ENCODE results near the gene GRAMD1C.

Gene GRAMD1C

GRCh38 chr3:113852506-113852905, 13.9 kb downstream of the GRAMD1C start:
- no peak for DNase-seq (ENCODE audit: low spot score)

DNA sequence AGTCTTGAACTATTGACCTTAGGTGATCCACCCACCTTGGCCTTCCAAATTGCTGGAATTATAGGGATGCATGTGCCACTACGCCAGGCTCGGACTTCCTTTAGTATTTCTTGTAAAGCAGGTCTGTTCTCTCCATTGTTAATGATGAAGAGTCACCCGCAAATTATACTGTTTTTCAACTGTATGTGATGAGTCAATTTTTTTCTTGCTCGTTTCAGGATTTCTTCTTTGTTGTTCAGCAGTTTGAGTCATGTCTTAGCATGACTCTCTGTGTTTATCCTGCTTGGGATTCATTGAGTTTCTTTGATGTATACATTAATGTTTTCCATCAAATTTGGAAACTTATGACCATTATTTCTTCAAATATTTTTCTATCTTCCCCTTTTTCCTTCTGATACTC, 28.9 kb downstream of the GRAMD1C start:
- no peak for DNase-seq (ENCODE audit: low spot score)

GRCh38 chr3:113873293-113873692, 34.7 kb downstream of the GRAMD1C start:
- DNase-seq (ENCODE audit: low spot score) = no peak

DNA sequence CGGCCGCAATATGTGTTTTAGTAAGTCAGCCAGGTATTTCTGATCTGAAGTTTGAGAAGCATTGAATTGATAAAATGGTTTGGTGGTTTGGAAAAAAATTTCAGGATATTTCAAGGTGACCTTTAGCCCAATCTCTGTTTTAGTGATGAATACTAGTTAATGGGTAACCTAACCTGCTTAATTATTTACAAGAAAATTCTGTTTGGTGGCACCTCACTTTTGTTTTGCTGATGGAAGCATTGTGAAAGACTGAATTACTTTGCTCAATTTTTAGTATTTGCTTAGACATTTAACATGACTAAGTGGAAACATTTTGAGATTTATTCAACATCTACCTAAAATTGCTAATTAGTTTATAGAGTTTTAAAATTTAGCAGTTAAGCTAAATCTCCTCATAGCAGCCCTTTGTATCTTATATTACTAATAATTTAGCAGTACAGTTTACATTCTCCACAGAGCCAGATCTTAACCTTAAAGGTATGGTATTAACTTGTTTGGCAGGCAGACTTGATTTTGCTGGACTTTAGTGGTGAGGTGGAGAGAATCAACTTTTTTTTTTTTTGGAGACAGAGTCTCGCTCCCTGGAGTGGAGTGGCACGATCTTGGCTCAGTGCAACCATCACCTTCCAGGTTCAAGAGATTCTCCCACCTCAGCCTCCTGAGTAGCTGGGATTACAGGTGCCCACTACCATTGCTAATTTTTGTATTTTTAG, 35.4 kb downstream of the GRAMD1C start:
- no peak for DNase-seq (ENCODE audit: low spot score)

GRCh38 chr3:113878403-113878802, 39.8 kb downstream of the GRAMD1C start:
- no peak for DNase-seq (ENCODE audit: low spot score)

DNA sequence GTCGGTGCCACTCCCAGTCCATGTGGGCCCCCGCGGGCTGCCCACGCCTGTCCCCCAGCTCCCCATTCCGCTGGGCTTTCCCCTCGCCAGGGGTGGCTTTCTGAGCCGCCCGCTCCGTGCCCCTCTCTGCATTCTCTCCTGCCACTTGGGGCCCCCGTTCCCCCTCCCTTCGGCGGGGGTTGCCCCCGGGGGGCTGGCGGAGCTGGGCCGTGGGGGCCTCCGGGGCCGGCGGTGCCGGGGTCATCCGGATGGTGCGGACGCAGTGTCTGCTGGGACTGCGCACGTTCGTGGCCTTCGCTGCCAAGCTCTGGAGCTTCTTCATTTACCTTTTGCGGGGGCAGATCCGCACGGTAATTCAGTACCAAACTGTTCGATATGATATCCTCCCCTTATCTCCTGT, 46.5 kb downstream of the GRAMD1C start:
- DNase-seq (ENCODE audit: low spot score) = no peak

DNA sequence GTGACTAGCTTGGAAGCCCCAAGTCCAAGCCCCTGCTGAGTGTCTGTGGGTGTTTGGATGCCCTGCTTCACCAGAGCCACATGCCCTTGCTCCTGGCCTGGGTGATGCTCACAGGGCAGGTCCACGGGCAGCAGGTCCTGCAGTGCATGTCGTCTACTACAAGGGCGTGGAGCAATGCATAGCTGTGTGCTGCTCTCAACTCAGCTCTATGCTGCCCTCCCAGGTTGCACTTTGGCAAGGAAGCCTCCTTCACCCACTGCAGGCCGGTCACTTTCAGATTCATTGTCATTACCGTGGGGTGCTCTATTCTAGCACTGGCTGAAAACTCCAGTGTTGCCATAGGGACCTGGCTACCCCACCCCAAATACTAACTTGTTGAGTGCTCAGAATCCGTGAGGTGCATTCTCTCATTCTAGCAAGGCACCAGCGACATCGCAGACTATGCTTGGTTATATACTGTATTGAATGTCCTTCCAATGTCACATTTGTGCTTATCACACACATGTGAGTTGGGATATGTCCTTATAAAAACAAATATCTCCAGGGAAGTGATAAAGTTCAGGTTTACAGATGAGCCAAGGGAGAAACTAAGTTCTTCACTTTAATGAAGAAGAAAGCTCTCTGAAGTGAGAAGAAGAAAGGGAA, 51.8 kb downstream of the GRAMD1C start:
- no peak for DNase-seq (ENCODE audit: low spot score)

DNA sequence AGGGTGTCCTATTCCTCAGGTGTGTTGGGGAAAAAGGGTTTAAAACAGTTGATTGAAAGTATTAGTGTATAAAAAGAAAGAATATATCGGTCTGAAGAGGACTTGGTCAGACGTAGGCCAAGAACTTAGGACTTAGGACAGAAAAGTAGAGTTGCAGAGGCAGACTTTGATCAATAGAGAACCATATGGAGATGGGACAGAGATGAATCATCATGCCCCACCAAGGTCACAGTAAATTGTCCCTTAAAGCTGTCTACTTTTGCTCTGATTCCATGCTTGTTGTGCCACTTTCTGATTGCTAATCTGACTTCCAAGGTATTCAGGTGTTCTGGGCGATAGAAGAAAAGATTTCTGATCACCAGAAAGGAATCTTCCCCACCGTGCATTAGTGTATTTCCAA, 56.3 kb downstream of the GRAMD1C start:
- DNase-seq (ENCODE audit: low spot score) = no peak

- DNase-seq (ENCODE audit: low spot score) = no peak
Observed at GRCh38 chr3:113895964-113896363, 57.4 kb downstream of the GRAMD1C start.

DNA sequence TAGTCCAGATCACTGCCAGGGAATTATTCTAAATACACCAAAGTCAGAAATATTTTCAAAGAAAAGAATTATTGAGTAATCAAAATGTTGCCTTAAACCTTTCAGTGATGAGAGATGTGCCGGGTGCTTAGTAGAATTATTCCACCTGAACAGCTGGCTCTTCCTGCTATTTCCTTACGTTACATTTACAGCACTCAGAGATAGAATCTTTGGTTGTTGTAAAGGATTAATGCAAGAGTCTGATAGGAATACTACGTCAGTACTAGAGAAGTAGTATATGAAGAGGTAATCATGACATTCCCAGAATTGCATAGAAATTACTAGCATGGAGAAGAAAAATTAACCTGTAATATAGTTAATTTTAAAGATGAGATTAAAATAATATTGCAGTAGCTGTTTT, 58.3 kb downstream of the GRAMD1C start:
- no peak for DNase-seq (ENCODE audit: low spot score)

GRCh38 chr3:113897373-113897777, 58.8 kb downstream of the GRAMD1C start:
- peak; percentile 52 for DNase-seq (ENCODE audit: low spot score)

- DNase-seq (ENCODE audit: low spot score) = no peak
Observed at GRCh38 chr3:113898892-113899291, 60.3 kb downstream of the GRAMD1C start.

DNA sequence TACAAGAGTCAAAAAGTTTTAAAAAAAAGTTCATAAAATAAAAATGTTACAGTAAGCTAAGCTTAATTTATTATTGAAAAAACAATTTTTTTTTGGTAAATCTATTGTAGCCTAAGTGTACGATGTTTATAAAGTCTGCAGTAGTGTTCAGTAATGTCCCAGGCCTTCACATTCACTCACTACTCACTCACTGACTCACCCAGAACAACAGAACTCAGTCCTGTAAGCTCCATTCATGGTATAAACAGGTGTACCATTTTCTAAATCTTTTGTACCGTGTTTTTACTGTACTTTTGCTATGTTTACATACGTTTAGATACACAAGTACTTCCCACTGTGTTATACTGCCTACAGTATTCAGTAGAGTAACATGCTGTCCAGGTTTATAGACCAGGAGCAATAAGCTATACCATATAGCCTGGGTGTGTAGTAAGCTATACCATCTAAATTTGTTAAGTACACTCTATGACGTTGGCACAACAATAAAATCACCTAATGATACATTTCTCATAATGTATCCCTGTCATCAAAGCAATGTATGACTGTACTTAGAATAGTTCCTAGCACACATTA, 68.1 kb downstream of the GRAMD1C start:
- no peak for DNase-seq (ENCODE audit: low spot score)

- no peak for DNase-seq (ENCODE audit: low spot score)
Observed at GRCh38 chr3:113908133-113908532, 69.5 kb downstream of the GRAMD1C start.

DNA sequence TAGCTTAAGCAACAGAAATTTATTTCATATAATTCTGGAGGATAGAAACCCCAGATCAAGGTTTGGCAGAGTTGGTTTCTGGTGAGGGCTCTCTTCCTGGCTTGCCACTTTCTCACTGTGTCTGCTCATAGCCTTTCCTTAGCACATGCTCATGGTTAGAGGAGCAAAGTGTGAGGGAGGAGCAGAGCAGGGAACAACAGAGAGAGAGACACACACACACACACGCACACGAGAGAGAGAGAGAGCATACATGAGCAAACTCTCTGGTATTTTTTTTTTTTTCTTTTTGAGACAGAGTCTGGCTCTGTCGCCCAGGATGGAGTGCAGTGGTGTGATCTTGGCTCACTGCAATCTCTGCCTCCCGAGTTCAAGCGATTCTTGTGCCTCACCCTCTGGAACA, 72.4 kb downstream of the GRAMD1C start:
- DNase-seq (ENCODE audit: low spot score) = no peak

DNA sequence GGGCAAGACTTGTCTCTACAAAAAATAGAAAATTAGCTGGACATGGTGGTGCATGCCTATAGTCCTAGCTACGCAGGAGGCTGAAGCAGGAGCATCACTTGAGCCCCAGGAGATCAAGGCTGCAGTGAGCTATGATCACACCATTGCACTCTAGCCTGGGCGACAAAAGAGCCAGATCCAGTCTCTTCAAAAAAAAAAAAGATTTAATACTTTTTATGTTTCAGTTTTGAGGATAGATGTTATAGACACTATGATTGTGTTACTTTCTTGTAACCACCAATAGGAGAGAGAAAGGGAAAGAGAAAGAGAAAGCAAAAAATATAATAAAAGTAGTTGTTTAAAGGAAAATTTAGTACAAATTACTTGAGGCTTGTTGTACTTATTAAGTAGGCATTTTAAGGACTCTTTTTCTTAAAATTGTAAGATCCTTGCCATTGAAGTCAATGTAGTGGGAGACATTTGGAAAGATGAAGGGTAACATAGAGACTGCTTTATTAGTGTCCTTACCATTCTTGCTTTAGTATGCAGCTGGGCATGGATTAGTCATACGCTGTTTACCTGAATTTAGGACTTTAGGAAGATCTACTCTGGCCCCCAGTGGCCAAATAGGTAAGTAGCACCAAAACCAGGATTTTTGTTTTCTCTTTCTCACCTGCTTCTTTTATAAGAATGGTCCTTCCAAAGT, 74.1 kb downstream of the GRAMD1C start:
- DNase-seq (ENCODE audit: low spot score) = peak; percentile 84

DNA sequence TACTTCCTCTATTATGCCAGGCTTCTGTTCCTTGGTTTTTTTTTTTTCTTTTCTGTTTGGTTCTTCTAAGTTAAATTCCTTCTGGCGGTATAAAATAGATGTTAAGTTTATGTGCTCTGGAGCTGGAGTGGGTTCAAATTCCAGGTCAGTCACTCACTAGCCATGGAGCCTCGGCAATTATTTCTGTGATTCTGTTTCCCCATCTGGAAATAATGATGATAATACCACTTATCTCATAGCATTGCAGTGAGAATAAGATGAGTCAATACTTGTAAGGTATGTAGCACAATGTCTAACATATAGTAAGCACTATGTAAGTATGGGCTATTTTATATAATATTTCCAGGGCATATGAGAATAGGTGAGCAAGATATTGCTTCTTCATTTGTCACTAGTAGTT, 76.1 kb downstream of the GRAMD1C start:
- DNase-seq (ENCODE audit: low spot score) = no peak

GRCh38 chr3:113927556-113927955, 89.0 kb downstream of the GRAMD1C start:
- DNase-seq (ENCODE audit: low spot score) = no peak

DNA sequence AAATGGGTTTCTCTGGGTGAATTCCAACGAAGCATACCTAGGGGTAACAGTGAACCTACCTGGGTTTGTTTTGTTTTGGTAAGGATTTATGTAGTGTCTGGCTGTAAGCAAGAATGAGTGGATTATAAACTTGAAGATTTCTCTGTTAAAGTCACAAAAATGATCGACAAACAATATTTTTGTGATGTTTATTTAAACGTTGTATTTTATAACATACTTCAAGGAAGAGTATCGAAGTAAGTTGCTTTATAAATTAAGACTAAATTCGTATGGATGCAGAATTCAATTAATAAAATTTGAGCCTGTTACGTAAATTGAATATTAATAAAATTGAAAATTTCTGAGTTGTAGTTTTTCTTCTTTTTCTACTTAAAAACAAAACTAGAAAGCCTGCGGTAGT, 108.2 kb downstream of the GRAMD1C start:
- no peak for DNase-seq (ENCODE audit: low spot score)

GRCh38 chr3:113947372-113948014, 108.9 kb downstream of the GRAMD1C start, which contains the start of gene ZDHHC23:
ZDHHC23 (plus strand) TSS chr3:113948013; CDS start chr3:113948803, 790 bp downstream.
- peak; percentile 87 for DNase-seq (ENCODE audit: low spot score)

DNA sequence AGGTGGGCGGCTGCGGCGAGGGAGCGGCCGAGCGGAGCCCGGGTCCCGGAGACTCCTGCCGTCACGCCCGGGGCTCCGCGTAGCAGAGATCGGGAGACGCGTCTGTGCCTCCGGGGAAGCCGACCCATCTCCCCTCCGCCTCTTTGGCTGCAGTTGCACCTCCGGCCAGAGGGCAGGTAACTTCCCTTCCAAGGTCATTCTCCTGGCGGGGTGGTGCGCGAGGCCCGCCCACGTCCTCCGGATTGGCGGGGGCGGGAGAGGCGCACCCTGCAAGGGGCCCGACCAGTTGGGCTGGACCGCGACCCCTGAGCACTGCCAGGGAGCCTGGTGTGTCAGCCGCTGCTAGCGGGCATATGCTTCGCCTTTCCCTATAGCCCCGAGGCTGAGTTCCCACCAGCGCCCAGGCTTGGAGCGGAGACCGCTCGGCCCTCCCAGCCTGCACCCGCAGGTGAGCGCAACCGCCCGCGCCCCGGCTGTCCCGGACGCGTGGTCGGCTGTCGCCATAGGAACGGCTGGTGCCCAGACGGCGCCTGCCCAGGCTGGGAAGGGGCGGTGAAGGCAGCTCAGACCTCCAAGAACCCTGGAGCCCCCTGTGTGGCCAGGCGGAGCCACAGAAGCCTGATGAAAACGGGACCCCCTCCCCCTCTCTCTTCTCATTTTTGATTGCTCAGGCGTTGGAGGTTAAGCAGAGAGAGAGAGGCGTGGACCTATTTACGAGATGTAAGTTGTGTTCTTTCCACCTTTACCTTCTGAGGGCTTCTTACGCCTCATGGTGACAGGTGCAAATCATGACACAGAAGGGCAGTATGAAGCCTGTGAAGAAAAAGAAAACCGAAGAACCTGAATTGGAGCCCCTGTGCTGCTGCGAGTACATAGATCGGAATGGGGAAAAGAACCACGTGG, 109.7 kb downstream of the GRAMD1C start:
- DNase-seq (ENCODE audit: low spot score) = peak; percentile 41

Data from LoVo (cell line).